Keratinocyte (primary cell): ENCODE measurements around the gene HMCN1. TPM values are rescaled to one million over a fixed set of nuclear protein-coding genes. Genes with fewer than 3 reads are reported as not detected.

Experiments used
- DNase-seq: peaks from one replicate; pipeline ENCODE4 v3.0.0-alpha.2; 2011; ENCODE audit warnings: low read depth, missing footprints, low spot score
- FAIRE-seq: peaks from 2 replicates; lab custom pipeline; 2011; peaks lifted over from hg19 to GRCh38; lab: Jason Lieb, UNC
- H2AFZ ChIP-seq: 2 replicates; pipeline ENCODE4 v1.6.0; 2012; ENCODE audit warnings: low read length, control low read depth, inconsistent platforms; ENCODE audit not compliant: control insufficient read depth
- H3K27ac ChIP-seq: 2 replicates; pipeline ENCODE4 v1.5.1; 2011; ENCODE audit warnings: low read length; ENCODE audit not compliant: control insufficient read depth, insufficient read depth
- H3K27me3 ChIP-seq: 3 replicates; pipeline ENCODE4 v1.6.0; 2011; ENCODE audit warnings: low read length; ENCODE audit not compliant: control insufficient read depth, insufficient read depth; ENCODE audit errors: extremely low read depth
- H3K36me3 ChIP-seq, 2 experiments: 2 replicates in 1 of 2; 3 replicates in 1 of 2; pipeline ENCODE4 v1.5.1; 2011; ENCODE audit warnings: low read length in 2 of 2, mild to moderate bottlenecking in 1 of 2; ENCODE audit not compliant: control insufficient read depth in 2 of 2, insufficient read depth in 2 of 2; ENCODE audit errors: extremely low read depth in 1 of 2
- H3K4me1 ChIP-seq: 3 replicates; pipeline ENCODE4 v1.5.1; 2011; ENCODE audit warnings: low read length; ENCODE audit not compliant: control insufficient read depth, insufficient read depth; ENCODE audit errors: extremely low read depth
- H3K4me2 ChIP-seq: 3 replicates; pipeline ENCODE4 v1.6.0; 2011; ENCODE audit warnings: low read depth, low read length; ENCODE audit not compliant: control insufficient read depth, insufficient read depth; ENCODE audit errors: extremely low read depth
- H3K4me3 ChIP-seq, 3 experiments: fragments of 200-600 bp in 1 of 3; sonication (generic) in 1 of 3; 2 replicates in 2 of 3; 3 replicates in 1 of 3; pipeline ENCODE4 v1.5.1; 2011 to 2016; ENCODE audit warnings: low read length in 3 of 3, mild to moderate bottlenecking in 3 of 3, control low read depth in 2 of 3, inconsistent platforms in 1 of 3, low read depth in 1 of 3, mixed read lengths in 1 of 3, mixed run types in 1 of 3, moderate library complexity in 1 of 3; ENCODE audit not compliant: control insufficient read depth in 2 of 3, insufficient read depth in 2 of 3; ENCODE audit errors: extremely low read depth in 1 of 3
- H3K79me2 ChIP-seq: 2 replicates; pipeline ENCODE4 v1.6.0; 2012; ENCODE audit warnings: low read length; ENCODE audit not compliant: control insufficient read depth, insufficient read depth
- H3K9ac ChIP-seq: 3 replicates; pipeline ENCODE4 v1.6.0; 2011; ENCODE audit warnings: low read length; ENCODE audit not compliant: control insufficient read depth, insufficient read depth; ENCODE audit errors: extremely low read depth
- H3K9me1 ChIP-seq: 3 replicates; pipeline ENCODE4 v1.6.0; 2011; ENCODE audit warnings: low read length; ENCODE audit not compliant: control insufficient read depth, insufficient read depth; ENCODE audit errors: extremely low read depth
- H3K9me3 ChIP-seq: 2 replicates; pipeline ENCODE4 v1.5.1; 2012; ENCODE audit warnings: low read depth, low read length; ENCODE audit not compliant: control insufficient read depth
- H4K20me1 ChIP-seq: 3 replicates; pipeline ENCODE4 v1.6.0; 2011; ENCODE audit warnings: low read length; ENCODE audit not compliant: control insufficient read depth, insufficient read depth; ENCODE audit errors: extremely low read depth
- CTCF ChIP-seq, 3 experiments: IDR thresholded peaks in 1 of 3; conservative IDR thresholded peaks in 1 of 3; optimal IDR thresholded peaks in 1 of 3; 2 replicates in 2 of 3; 3 replicates in 1 of 3; pipeline versions ENCODE3 to v1.5.1; 2011; ENCODE audit warnings: low read length in 3 of 3, mild to moderate bottlenecking in 3 of 3, moderate library complexity in 2 of 3, control low read depth in 1 of 3, inconsistent platforms in 1 of 3; ENCODE audit not compliant: insufficient read depth in 2 of 3; ENCODE audit errors: extremely low read depth in 1 of 3
- EZH2 ChIP-seq: IDR thresholded peaks from one replicate; pipeline ENCODE4 v1.6.1; 2012; ENCODE audit warnings: inconsistent platforms, mild to moderate bottlenecking, low read length, moderate library complexity
- dilution Hi-C: fragments of 300-500 bp; cut with MboI; formaldehyde crosslinking; loops from one replicate; pipeline ENCODE4 v1.7.0; 2020; ENCODE audit warnings: low sequenced_read_pairs; ENCODE audit not compliant: extremely low pct_ligation_motif_present
- polyA plus RNA-seq, 5 experiments: library from polyadenylated mRNA; depleted of rRNA in 3 of 5; stranded (reverse) in 3 of 5; stranded (forward) in 1 of 5; unstranded in 1 of 5; fragments of >200 nt; gene quantifications; 1 replicate in 1 of 5; 2 replicates in 3 of 5; 3 replicates in 1 of 5; pipeline versions ENCODE4 v1.2.1 to v1.2.3, GENCODE V29; 2011 to 2012; ENCODE audit warnings: missing spikeins in 2 of 5, low read depth in 1 of 5, low replicate concordance in 1 of 5

HMCN1 gene
- polyA plus RNA-seq, 1 donor (not counting 4 experiments of a cell fraction or from before 2014, with no cell fraction given), result 1.8 TPM

DNA sequence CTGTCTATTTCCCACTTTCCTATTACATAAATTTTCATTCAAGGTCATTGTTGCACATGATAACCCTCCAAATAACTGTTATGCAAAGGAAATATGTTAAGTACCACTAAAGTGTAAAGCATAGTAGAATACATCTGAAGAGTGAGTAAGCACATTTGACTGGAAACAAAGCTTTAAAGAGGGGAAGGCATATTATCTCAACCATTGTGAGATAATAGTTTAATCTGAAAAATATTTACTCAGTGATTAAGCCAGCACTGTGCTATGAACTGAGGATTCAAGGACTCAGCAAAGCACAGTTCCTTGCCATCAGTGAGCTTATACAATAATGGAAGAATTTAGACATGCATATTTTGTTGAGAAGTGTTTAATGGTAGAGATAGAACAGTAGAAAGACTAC lies 127.4 kb downstream of the HMCN1 start:
- DNase-seq (no peak), FAIRE-seq (no peak)
- Histone ChIP-seq H4K20me1 (no peaks in the 10 kb centered on the region), H3K27me3 (no peaks in the 10 kb centered on the region), H2AFZ (no peak overlapping the region), H3K36me3 (no peaks in the 10 kb centered on the region), H3K27ac (no peak overlapping the region), H3K9me3 (no peaks in the 10 kb centered on the region), H3K79me2 (no peaks in the 10 kb centered on the region), H3K9me1 (no peaks in the 10 kb centered on the region), H3K9ac (no peak overlapping the region), H3K4me1 (peaks cover 24% of the 10 kb centered on the region), H3K4me3 (no peak overlapping the region), H3K4me2 (no peak overlapping the region)
- no peak for TF ChIP-seq EZH2
- no peak for TF ChIP-seq CTCF (optimal IDR thresholded peaks at IDR 0.05 in 1 of 3, IDR thresholded peaks at IDR 0.05 in 1 of 3, conservative IDR thresholded peaks at IDR 0.05 in 1 of 3; ENCODE audit: extremely low read depth in 1 of 3, insufficient read depth in 2 of 3, low read length in 3 of 3)
- dilution Hi-C loops, result no loop called here

DNA sequence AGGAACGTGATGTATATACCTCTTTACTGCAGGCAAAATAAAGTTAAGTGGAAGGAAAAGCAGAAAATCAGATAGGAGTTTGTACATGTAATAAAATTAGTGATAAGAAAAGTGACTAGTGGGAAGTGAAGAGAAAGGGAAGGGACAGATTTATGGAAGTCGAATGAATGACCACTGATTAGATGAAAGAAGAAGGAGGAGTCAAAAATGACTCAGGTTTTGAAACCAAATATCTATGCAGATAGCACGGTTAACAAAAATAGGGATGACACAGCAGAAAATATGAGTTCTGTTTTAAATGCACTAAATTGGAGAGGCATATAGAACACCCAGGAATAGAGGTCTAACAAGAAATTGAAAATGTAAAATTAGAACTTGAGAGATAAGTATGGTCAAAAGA lies 128.0 kb downstream of the HMCN1 start:
- H3K36me3 ChIP-seq, result no peaks in the 10 kb centered on the region
- no peak overlapping the region for H3K9ac ChIP-seq
- H3K9me3 ChIP-seq, result no peaks in the 10 kb centered on the region
- DNase-seq, result no peak
- no peaks in the 10 kb centered on the region for H3K9me1 ChIP-seq
- H3K27me3 ChIP-seq, result no peaks in the 10 kb centered on the region
- H3K4me3 ChIP-seq, result no peak overlapping the region
- TF ChIP-seq EZH2 (no peak), CTCF (optimal IDR thresholded peaks at IDR 0.05 in 1 of 3, IDR thresholded peaks at IDR 0.05 in 1 of 3, conservative IDR thresholded peaks at IDR 0.05 in 1 of 3; ENCODE audit: extremely low read depth in 1 of 3, insufficient read depth in 2 of 3, low read length in 3 of 3) (no peak)
- FAIRE-seq, result no peak
- no peak overlapping the region for H3K27ac ChIP-seq
- no peaks in the 10 kb centered on the region for H4K20me1 ChIP-seq
- no peak overlapping the region for H2AFZ ChIP-seq
- dilution Hi-C loops, result no loop called here
- H3K4me2 ChIP-seq, result no peak overlapping the region
- no peaks in the 10 kb centered on the region for H3K79me2 ChIP-seq
- H3K4me1 ChIP-seq, result peaks cover 24% of the 10 kb centered on the region
